MCF 10A (cell line): Measurements from ENCODE around the gene AMBRA1. TPM values are rescaled to one million over a fixed set of nuclear protein-coding genes. Genes with fewer than 3 reads are reported as not detected.
A peak's percentile ranks its signal among the peaks of the same experiment; 100 is the strongest.

Source experiments
- BruUV-seq: library from RNA; stranded (reverse); fragments of 400-500 nt; replicated peaks from 2 replicates; lab custom pipeline; 2021; lab: Mats Ljungman, UMichigan
- CTCF ChIA-PET: fragments of 300-600 bp; sonication (Branson Sonifier 250); formaldehyde crosslinking; extraction: SDS; loops from one replicate; lab custom pipeline; 2021; ENCODE audit warnings: antibody characterized with exemption, inconsistent platforms; lab: Yijun Ruan, JAX
- POLR2A ChIA-PET: fragments of 300-600, 350-650 bp; sonication (Branson Sonifier 250); formaldehyde crosslinking; extraction: SDS; loops from one replicate; lab custom pipeline; 2020; ENCODE audit warnings: antibody characterized with exemption, inconsistent platforms; lab: Yijun Ruan, JAX
- DNase-seq: peaks from one replicate; pipeline ENCODE4 v3.0.0-alpha.2; 2018; ENCODE audit not compliant: unreplicated experiment
- H3K27ac Mint-ChIP-seq: one replicate; pipeline ENCODE4 v1.8.0; 2022; ENCODE audit warnings: mild to moderate bottlenecking, low read depth, mixed read lengths; ENCODE audit not compliant: unreplicated experiment
- H3K27me3 Mint-ChIP-seq: one replicate; pipeline ENCODE4 v1.8.0; 2022; ENCODE audit warnings: mixed read lengths; ENCODE audit not compliant: insufficient read depth, unreplicated experiment
- H3K36me3 Mint-ChIP-seq: one replicate; pipeline ENCODE4 v1.8.0; 2022; ENCODE audit warnings: mild to moderate bottlenecking, moderate library complexity, mixed read lengths; ENCODE audit not compliant: insufficient read depth, unreplicated experiment
- H3K4me1 Mint-ChIP-seq: one replicate; pipeline ENCODE4 v1.8.0; 2022; ENCODE audit warnings: mixed read lengths; ENCODE audit not compliant: insufficient read depth, unreplicated experiment
- H3K4me3 Mint-ChIP-seq: one replicate; pipeline ENCODE4 v1.8.0; 2022; ENCODE audit warnings: mild to moderate bottlenecking, moderate library complexity, mixed read lengths; ENCODE audit not compliant: unreplicated experiment
- H3K9me3 Mint-ChIP-seq: one replicate; pipeline ENCODE4 v1.8.0; 2022; ENCODE audit warnings: mixed read lengths; ENCODE audit not compliant: unreplicated experiment
- CTCF ChIP-seq: fragments of 200-600 bp; IDR thresholded peaks from one replicate; pipeline ENCODE4 v1.8.0; 2022; ENCODE audit warnings: antibody characterized with exemption, mild to moderate bottlenecking; ENCODE audit not compliant: unreplicated experiment
- intact Hi-C: fragments of 100-400 bp; cut with micrococcal nuclease; formaldehyde crosslinking; loops from 2 replicates; pipeline ENCODE4 v1.14.1; 2022
- total RNA-seq: library from RNA; stranded (reverse); gene quantifications from 2 replicates; pipeline ENCODE4 v1.2.3, GENCODE V29; 2022

AMBRA1 gene
- total RNA-seq, 1 experiment from 2014 or later = 19.6 TPM

GRCh38 chr11:46635557-46636139 lies 41.8 kb upstream of the AMBRA1 start:
- Mint-ChIP-seq H3K27ac (no peak overlapping the region), H3K4me3 (no peak overlapping the region), H3K9me3 (no peaks in the 10 kb centered on the region), H3K27me3 (no peaks in the 10 kb centered on the region), H3K4me1 (no peaks in the 10 kb centered on the region), H3K36me3 (peaks cover 33% of the 10 kb centered on the region)
- CTCF ChIA-PET = no interaction called here
- DNase-seq = no peak
- intact Hi-C loops = no loop called here
- TF ChIP-seq CTCF = no peak
- no TSS peak for BruUV-seq
- POLR2A ChIA-PET = interaction anchor here (0.6 kb wide), 1 partner anchor 17 kb away, joined by 3 read pairs; no protein-coding TSS in a partner anchor

GRCh38 chr11:46633291-46634217 lies 39.7 kb upstream of the AMBRA1 start:
- TF ChIP-seq CTCF = no peak
- Mint-ChIP-seq H3K36me3 (peaks cover 52% of the 10 kb centered on the region), H3K9me3 (no peaks in the 10 kb centered on the region), H3K27ac (no peak overlapping the region), H3K4me3 (no peak overlapping the region), H3K27me3 (no peaks in the 10 kb centered on the region), H3K4me1 (no peaks in the 10 kb centered on the region)
- POLR2A ChIA-PET = interaction anchor here (0.7 to 1.2 kb wide), 4 partner anchors 13 to 390 kb away, joined by 3 to 4 read pairs (median 3); no protein-coding TSS in a partner anchor
- BruUV-seq = no TSS peak
- DNase-seq = no peak
- intact Hi-C loops = no loop called here
- CTCF ChIA-PET = interaction anchor here (0.6 kb wide), 1 partner anchor 14 kb away, joined by 4 read pairs; no protein-coding TSS in a partner anchor

GRCh38 chr11:46632502-46632901 lies 38.7 kb upstream of the AMBRA1 start:
- Mint-ChIP-seq H3K4me1 (no peaks in the 10 kb centered on the region), H3K4me3 (no peak overlapping the region), H3K27me3 (no peaks in the 10 kb centered on the region), H3K27ac (no peak overlapping the region), H3K36me3 (peaks cover 48% of the 10 kb centered on the region), H3K9me3 (no peaks in the 10 kb centered on the region)
- TF ChIP-seq CTCF = no peak
- POLR2A ChIA-PET = interaction anchor here (3.7 kb wide), 1 partner anchor 14 kb away, joined by 39 read pairs; the partner anchor contains the start of genes ATG13 and HARBI1
- no TSS peak for BruUV-seq
- CTCF ChIA-PET = interaction anchor here (2.0 kb wide), 1 partner anchor 14 kb away, joined by 9 read pairs; the partner anchor contains the start of gene ATG13
- intact Hi-C loops = no loop called here
- DNase-seq = no peak

- no peak for DNase-seq
- POLR2A ChIA-PET = interaction anchor here (0.8 to 3.7 kb wide), 3 partner anchors 13 to 69 kb away, joined by 3 to 39 read pairs (median 4); partner anchors contain the start of genes ARHGAP1, ATG13 and HARBI1
- intact Hi-C loops = no loop called here
- no peaks in the 10 kb centered on the region for H3K27me3 Mint-ChIP-seq
- H3K9me3 Mint-ChIP-seq = no peaks in the 10 kb centered on the region
- H3K27ac Mint-ChIP-seq = peak overlapping the region; percentile 51
- TF ChIP-seq CTCF = no peak
- CTCF ChIA-PET = interaction anchor here (0.5 to 2.0 kb wide), 2 partner anchors 14 to 303 kb away, joined by 4 to 9 read pairs; partner anchors contain the start of gene ATG13
- BruUV-seq = no TSS peak
- H3K36me3 Mint-ChIP-seq = peaks cover 45% of the 10 kb centered on the region
- no peaks in the 10 kb centered on the region for H3K4me1 Mint-ChIP-seq
- no peak overlapping the region for H3K4me3 Mint-ChIP-seq
Measured at GRCh38 chr11:46631676-46632075, 37.9 kb upstream of the AMBRA1 start.
